WTC11 (cell line): ENCODE measurements around the gene TUNAR. TPM values are rescaled to one million over a fixed set of nuclear protein-coding genes. Genes with fewer than 3 reads are reported as not detected.

Source experiments
- ATAC-seq: fragments of 200-7000 bp; cut with Tn5 transposase; 2 replicates; pipeline ENCODE4 v1.10.0; 2021; ENCODE audit warnings: mild to moderate bottlenecking, moderate library complexity
- CTCF ChIA-PET: fragments of 300-600 bp; sonication (Branson Sonifier 250); formaldehyde crosslinking; loops from one replicate; lab custom pipeline; 2021; ENCODE audit warnings: antibody characterized with exemption; lab: Charles Lee
- POLR2A ChIA-PET: fragments of 350-600 bp; sonication (Branson Sonifier 250); formaldehyde crosslinking; loops from one replicate; lab custom pipeline; 2021; ENCODE audit warnings: antibody characterized with exemption; lab: Charles Lee
- DNase-seq: peaks from one replicate; pipeline ENCODE4 v3.0.0; 2021; ENCODE audit warnings: low spot score
- H3K27ac Mint-ChIP-seq: 2 replicates; pipeline ENCODE4 v1.8.0; 2021; ENCODE audit warnings: mixed read lengths
- H3K27me3 Mint-ChIP-seq: 2 replicates; pipeline ENCODE4 v1.8.0; 2021; ENCODE audit warnings: low read depth, mild to moderate bottlenecking, moderate library complexity, mixed read lengths
- H3K36me3 Mint-ChIP-seq: 2 replicates; pipeline ENCODE4 v1.8.0; 2021; ENCODE audit warnings: mixed read lengths
- H3K4me1 Mint-ChIP-seq: 2 replicates; pipeline ENCODE4 v1.8.0; 2022; ENCODE audit warnings: mixed read lengths
- H3K4me3 Mint-ChIP-seq: 2 replicates; pipeline ENCODE4 v1.8.0; 2021; ENCODE audit warnings: mild to moderate bottlenecking, moderate library complexity, mixed read lengths
- H3K9me3 Mint-ChIP-seq: 2 replicates; pipeline ENCODE4 v1.8.0; 2021; ENCODE audit warnings: mixed read lengths
- ATF1 ChIP-seq: sonication (generic); formaldehyde crosslinking; IDR thresholded peaks from 2 replicates; pipeline ENCODE4 v1.8.1; 2023; ENCODE audit warnings: mild to moderate bottlenecking, moderate library complexity, missing genetic modification reagents
- FOXJ3 ChIP-seq: sonication (generic); formaldehyde crosslinking; IDR thresholded peaks from 2 replicates; pipeline ENCODE4 v1.9.0; 2021; ENCODE audit warnings: missing genetic modification reagents, mild to moderate bottlenecking, borderline replicate concordance
- NFE2L1 ChIP-seq: sonication (generic); formaldehyde crosslinking; IDR thresholded peaks from 2 replicates; pipeline ENCODE4 v1.8.1; 2023; ENCODE audit warnings: missing genetic modification reagents
- OVOL2 ChIP-seq: fragments of 250-450 bp; sonication (Bioruptor Pico); IDR thresholded peaks from 2 replicates; pipeline ENCODE4 v1.9.0; 2021; ENCODE audit warnings: mild to moderate bottlenecking, borderline replicate concordance
- ZNF232 ChIP-seq: sonication (generic); formaldehyde crosslinking; IDR thresholded peaks from 2 replicates; pipeline ENCODE4 v1.8.0; 2022; ENCODE audit warnings: mild to moderate bottlenecking, missing genetic modification reagents
- total RNA-seq: library from RNA; stranded (reverse); gene quantifications from 3 replicates; pipeline ENCODE4 v1.2.3, GENCODE V29; 2021
- TF ChIP-seq, protein P1 (sequence below): fragments of 200-600 bp; IDR thresholded peaks from 2 replicates; pipeline ENCODE4 v1.8.0; 2022; ENCODE audit warnings: antibody characterized with exemption
- TF ChIP-seq, protein P2 (sequence below): sonication (generic); formaldehyde crosslinking; IDR thresholded peaks from 2 replicates; pipeline ENCODE4 v1.8.1; 2023; ENCODE audit warnings: mild to moderate bottlenecking, missing genetic modification reagents, moderate library complexity
- TF ChIP-seq, protein P3 (sequence below): fragments of 250-450 bp; sonication (Bioruptor Pico); IDR thresholded peaks from 2 replicates; pipeline ENCODE4 v1.9.0; 2021; ENCODE audit warnings: mild to moderate bottlenecking, borderline replicate concordance
- TF ChIP-seq, protein P4 (sequence below): fragments of 250-450 bp; sonication (Bioruptor Pico); conservative IDR thresholded peaks from 2 replicates; pipeline ENCODE4 v1.9.0; 2021; ENCODE audit warnings: mild to moderate bottlenecking
- TF ChIP-seq, protein P5 (sequence below): sonication (generic); formaldehyde crosslinking; IDR thresholded peaks from 2 replicates; pipeline ENCODE4 v1.8.0; 2023; ENCODE audit warnings: mild to moderate bottlenecking, missing genetic modification reagents
- TF ChIP-seq, protein P6 (sequence below): sonication (generic); formaldehyde crosslinking; IDR thresholded peaks from 2 replicates; pipeline ENCODE4 v1.8.0; 2023; ENCODE audit warnings: missing genetic modification reagents, mild to moderate bottlenecking, borderline replicate concordance
- TF ChIP-seq, protein P7 (sequence below): sonication (generic); formaldehyde crosslinking; conservative IDR thresholded peaks from 2 replicates; pipeline ENCODE4 v1.8.1; 2023; ENCODE audit warnings: mild to moderate bottlenecking, low read depth, missing genetic modification reagents, moderate library complexity

TUNAR gene
- total RNA-seq, 1 experiment from 2014 or later = 36.3 TPM

DNA sequence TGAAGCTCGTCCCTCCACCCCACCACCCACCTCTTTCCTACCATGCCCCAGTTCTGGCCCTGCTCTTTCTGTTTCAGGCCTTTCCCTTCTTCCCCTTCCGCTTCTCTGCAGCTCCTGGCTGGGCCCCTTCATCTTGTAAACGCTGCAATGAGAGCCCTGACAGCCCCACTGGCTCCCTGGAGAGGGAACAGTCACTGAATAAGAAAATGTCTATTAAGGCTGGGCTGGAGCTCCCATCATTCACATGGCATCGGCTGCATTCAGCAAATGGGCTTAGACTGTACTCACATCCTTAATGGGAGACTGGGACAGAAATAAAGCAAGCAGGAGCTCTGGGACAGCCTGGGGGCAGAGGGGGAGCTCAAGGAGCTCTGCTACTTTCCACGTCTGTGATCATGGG, 45.2 kb upstream of the TUNAR start:
- Mint-ChIP-seq H3K4me3 (no peak overlapping the region), H3K36me3 (peaks cover 10% of the 10 kb centered on the region), H3K4me1 (peaks cover 22% of the 10 kb centered on the region), H3K9me3 (peaks cover 18% of the 10 kb centered on the region), H3K27ac (no peak overlapping the region), H3K27me3 (no peaks in the 10 kb centered on the region; the same call in 1 of the 2 replicates)
- ATAC-seq (no peak), DNase-seq (no peak)
- POLR2A ChIA-PET = no interaction called here
- CTCF ChIA-PET = interaction anchor here (0.6 to 0.7 kb wide), 2 partner anchors 41 to 57 kb away, joined by 3 to 5 read pairs; no protein-coding TSS in a partner anchor
- TF ChIP-seq FOXJ3 (no peak), NFE2L1 (no peak), ZNF232 (CRISPR knock-in tag) (no peak), OVOL2 (no peak), ATF1 (CRISPR knock-in tag) (no peak)
- TF ChIP-seq, protein P1, sequence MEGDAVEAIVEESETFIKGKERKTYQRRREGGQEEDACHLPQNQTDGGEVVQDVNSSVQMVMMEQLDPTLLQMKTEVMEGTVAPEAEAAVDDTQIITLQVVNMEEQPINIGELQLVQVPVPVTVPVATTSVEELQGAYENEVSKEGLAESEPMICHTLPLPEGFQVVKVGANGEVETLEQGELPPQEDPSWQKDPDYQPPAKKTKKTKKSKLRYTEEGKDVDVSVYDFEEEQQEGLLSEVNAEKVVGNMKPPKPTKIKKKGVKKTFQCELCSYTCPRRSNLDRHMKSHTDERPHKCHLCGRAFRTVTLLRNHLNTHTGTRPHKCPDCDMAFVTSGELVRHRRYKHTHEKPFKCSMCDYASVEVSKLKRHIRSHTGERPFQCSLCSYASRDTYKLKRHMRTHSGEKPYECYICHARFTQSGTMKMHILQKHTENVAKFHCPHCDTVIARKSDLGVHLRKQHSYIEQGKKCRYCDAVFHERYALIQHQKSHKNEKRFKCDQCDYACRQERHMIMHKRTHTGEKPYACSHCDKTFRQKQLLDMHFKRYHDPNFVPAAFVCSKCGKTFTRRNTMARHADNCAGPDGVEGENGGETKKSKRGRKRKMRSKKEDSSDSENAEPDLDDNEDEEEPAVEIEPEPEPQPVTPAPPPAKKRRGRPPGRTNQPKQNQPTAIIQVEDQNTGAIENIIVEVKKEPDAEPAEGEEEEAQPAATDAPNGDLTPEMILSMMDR = no peak
- TF ChIP-seq, protein P2, sequence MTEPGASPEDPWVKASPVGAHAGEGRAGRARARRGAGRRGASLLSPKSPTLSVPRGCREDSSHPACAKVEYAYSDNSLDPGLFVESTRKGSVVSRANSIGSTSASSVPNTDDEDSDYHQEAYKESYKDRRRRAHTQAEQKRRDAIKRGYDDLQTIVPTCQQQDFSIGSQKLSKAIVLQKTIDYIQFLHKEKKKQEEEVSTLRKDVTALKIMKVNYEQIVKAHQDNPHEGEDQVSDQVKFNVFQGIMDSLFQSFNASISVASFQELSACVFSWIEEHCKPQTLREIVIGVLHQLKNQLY (CRISPR knock-in tag) = no peak
- TF ChIP-seq, protein P3, sequence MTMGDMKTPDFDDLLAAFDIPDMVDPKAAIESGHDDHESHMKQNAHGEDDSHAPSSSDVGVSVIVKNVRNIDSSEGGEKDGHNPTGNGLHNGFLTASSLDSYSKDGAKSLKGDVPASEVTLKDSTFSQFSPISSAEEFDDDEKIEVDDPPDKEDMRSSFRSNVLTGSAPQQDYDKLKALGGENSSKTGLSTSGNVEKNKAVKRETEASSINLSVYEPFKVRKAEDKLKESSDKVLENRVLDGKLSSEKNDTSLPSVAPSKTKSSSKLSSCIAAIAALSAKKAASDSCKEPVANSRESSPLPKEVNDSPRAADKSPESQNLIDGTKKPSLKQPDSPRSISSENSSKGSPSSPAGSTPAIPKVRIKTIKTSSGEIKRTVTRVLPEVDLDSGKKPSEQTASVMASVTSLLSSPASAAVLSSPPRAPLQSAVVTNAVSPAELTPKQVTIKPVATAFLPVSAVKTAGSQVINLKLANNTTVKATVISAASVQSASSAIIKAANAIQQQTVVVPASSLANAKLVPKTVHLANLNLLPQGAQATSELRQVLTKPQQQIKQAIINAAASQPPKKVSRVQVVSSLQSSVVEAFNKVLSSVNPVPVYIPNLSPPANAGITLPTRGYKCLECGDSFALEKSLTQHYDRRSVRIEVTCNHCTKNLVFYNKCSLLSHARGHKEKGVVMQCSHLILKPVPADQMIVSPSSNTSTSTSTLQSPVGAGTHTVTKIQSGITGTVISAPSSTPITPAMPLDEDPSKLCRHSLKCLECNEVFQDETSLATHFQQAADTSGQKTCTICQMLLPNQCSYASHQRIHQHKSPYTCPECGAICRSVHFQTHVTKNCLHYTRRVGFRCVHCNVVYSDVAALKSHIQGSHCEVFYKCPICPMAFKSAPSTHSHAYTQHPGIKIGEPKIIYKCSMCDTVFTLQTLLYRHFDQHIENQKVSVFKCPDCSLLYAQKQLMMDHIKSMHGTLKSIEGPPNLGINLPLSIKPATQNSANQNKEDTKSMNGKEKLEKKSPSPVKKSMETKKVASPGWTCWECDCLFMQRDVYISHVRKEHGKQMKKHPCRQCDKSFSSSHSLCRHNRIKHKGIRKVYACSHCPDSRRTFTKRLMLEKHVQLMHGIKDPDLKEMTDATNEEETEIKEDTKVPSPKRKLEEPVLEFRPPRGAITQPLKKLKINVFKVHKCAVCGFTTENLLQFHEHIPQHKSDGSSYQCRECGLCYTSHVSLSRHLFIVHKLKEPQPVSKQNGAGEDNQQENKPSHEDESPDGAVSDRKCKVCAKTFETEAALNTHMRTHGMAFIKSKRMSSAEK (CRISPR knock-in tag) = no peak
- TF ChIP-seq, protein P4, sequence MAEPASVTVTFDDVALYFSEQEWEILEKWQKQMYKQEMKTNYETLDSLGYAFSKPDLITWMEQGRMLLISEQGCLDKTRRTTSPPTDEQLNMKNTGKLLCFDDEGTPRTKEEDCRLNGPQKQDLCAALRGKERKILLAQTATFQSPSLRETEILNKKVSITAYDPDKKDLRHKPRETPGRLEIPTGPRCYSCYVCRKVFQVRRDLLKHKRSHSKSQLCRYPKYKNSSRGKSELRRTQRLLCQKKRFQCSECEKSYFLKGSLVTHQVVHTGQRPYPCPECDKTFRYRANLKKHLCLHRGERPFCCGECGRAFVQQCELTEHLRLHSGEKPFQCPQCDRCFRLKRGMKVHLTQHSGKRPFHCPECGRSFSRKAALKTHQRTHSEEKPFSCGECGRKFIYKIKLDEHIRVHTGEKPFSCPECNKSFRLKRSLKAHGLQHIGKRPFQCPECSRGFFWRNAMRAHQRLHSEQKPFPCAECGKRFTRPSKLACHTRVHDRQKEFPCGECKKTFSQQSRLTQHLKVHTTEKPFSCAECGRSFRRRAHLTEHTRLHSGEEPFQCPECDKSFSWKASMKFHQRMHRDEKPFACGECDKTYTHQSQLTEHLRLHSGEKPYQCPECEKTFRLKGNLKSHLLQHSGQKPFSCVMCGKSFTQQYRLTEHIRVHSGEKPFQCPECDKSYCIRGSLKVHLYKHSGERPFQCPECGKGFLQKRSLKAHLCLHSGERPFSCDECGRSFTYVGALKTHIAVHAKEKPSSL (CRISPR knock-in tag) = no peak
- TF ChIP-seq, protein P5, sequence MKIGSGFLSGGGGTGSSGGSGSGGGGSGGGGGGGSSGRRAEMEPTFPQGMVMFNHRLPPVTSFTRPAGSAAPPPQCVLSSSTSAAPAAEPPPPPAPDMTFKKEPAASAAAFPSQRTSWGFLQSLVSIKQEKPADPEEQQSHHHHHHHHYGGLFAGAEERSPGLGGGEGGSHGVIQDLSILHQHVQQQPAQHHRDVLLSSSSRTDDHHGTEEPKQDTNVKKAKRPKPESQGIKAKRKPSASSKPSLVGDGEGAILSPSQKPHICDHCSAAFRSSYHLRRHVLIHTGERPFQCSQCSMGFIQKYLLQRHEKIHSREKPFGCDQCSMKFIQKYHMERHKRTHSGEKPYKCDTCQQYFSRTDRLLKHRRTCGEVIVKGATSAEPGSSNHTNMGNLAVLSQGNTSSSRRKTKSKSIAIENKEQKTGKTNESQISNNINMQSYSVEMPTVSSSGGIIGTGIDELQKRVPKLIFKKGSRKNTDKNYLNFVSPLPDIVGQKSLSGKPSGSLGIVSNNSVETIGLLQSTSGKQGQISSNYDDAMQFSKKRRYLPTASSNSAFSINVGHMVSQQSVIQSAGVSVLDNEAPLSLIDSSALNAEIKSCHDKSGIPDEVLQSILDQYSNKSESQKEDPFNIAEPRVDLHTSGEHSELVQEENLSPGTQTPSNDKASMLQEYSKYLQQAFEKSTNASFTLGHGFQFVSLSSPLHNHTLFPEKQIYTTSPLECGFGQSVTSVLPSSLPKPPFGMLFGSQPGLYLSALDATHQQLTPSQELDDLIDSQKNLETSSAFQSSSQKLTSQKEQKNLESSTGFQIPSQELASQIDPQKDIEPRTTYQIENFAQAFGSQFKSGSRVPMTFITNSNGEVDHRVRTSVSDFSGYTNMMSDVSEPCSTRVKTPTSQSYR (CRISPR knock-in tag) = no peak
- TF ChIP-seq, protein P6, sequence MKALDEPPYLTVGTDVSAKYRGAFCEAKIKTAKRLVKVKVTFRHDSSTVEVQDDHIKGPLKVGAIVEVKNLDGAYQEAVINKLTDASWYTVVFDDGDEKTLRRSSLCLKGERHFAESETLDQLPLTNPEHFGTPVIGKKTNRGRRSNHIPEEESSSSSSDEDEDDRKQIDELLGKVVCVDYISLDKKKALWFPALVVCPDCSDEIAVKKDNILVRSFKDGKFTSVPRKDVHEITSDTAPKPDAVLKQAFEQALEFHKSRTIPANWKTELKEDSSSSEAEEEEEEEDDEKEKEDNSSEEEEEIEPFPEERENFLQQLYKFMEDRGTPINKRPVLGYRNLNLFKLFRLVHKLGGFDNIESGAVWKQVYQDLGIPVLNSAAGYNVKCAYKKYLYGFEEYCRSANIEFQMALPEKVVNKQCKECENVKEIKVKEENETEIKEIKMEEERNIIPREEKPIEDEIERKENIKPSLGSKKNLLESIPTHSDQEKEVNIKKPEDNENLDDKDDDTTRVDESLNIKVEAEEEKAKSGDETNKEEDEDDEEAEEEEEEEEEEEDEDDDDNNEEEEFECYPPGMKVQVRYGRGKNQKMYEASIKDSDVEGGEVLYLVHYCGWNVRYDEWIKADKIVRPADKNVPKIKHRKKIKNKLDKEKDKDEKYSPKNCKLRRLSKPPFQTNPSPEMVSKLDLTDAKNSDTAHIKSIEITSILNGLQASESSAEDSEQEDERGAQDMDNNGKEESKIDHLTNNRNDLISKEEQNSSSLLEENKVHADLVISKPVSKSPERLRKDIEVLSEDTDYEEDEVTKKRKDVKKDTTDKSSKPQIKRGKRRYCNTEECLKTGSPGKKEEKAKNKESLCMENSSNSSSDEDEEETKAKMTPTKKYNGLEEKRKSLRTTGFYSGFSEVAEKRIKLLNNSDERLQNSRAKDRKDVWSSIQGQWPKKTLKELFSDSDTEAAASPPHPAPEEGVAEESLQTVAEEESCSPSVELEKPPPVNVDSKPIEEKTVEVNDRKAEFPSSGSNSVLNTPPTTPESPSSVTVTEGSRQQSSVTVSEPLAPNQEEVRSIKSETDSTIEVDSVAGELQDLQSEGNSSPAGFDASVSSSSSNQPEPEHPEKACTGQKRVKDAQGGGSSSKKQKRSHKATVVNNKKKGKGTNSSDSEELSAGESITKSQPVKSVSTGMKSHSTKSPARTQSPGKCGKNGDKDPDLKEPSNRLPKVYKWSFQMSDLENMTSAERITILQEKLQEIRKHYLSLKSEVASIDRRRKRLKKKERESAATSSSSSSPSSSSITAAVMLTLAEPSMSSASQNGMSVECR (CRISPR knock-in tag) = no peak
- TF ChIP-seq, protein P7, sequence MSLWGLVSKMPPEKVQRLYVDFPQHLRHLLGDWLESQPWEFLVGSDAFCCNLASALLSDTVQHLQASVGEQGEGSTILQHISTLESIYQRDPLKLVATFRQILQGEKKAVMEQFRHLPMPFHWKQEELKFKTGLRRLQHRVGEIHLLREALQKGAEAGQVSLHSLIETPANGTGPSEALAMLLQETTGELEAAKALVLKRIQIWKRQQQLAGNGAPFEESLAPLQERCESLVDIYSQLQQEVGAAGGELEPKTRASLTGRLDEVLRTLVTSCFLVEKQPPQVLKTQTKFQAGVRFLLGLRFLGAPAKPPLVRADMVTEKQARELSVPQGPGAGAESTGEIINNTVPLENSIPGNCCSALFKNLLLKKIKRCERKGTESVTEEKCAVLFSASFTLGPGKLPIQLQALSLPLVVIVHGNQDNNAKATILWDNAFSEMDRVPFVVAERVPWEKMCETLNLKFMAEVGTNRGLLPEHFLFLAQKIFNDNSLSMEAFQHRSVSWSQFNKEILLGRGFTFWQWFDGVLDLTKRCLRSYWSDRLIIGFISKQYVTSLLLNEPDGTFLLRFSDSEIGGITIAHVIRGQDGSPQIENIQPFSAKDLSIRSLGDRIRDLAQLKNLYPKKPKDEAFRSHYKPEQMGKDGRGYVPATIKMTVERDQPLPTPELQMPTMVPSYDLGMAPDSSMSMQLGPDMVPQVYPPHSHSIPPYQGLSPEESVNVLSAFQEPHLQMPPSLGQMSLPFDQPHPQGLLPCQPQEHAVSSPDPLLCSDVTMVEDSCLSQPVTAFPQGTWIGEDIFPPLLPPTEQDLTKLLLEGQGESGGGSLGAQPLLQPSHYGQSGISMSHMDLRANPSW = no peak
